ENCODE measurements around the gene CNKSR3. TPM values are rescaled to one million over a fixed set of nuclear protein-coding genes. Genes with fewer than 3 reads are reported as not detected.

The CNKSR3 gene
- total RNA-seq, 2 experiments from 2014 or later = 0.34 to 0.58 TPM

- H3K4me3 Mint-ChIP-seq = no peak overlapping the region
- peaks cover 3% of the 10 kb centered on the region for H3K4me1 Mint-ChIP-seq
- no peak for ATAC-seq
- no peaks in the 10 kb centered on the region for H3K9me3 Mint-ChIP-seq (ENCODE audit: low read depth)
- peaks cover 4% of the 10 kb centered on the region for H3K27me3 Mint-ChIP-seq
- no peaks in the 10 kb centered on the region for H3K36me3 Mint-ChIP-seq (ENCODE audit: low read depth)
- ChIA-PET POLR2A (no interaction called here), CTCF (no interaction called here)
- DNase-seq = no peak
- no peak overlapping the region for H3K27ac Mint-ChIP-seq
- intact Hi-C loops (cut with DNase I, micrococcal nuclease) = no loop called here
Observed at GRCh38 chr6:154440022-154440421, 70.5 kb downstream of the CNKSR3 start.

GRCh38 chr6:154438882-154439415 is 71.5 kb downstream of the CNKSR3 start:
- POLR2A ChIA-PET = no interaction called here
- intact Hi-C loops (cut with DNase I, micrococcal nuclease) = no loop called here
- no peak for ATAC-seq

GRCh38 chr6:154435400-154435945 is 75.0 kb downstream of the CNKSR3 start:
- ChIA-PET CTCF (no interaction called here), POLR2A (no interaction called here)
- no peaks in the 10 kb centered on the region for H3K36me3 Mint-ChIP-seq (ENCODE audit: low read depth)
- DNase-seq = no peak
- ATAC-seq = no peak
- peaks cover 5% of the 10 kb centered on the region for H3K9me3 Mint-ChIP-seq (ENCODE audit: low read depth)
- H3K4me3 Mint-ChIP-seq = no peak overlapping the region
- peaks cover 2% of the 10 kb centered on the region for H3K27me3 Mint-ChIP-seq
- H3K27ac Mint-ChIP-seq = no peak overlapping the region
- intact Hi-C loops (cut with DNase I, micrococcal nuclease) = no loop called here
- H3K4me1 Mint-ChIP-seq = no peaks in the 10 kb centered on the region

More at GRCh38 chr6:154438882-154439415, 71.5 kb downstream of the CNKSR3 start:
- Mint-ChIP-seq H3K27ac (no peak overlapping the region), H3K4me1 (peaks cover 3% of the 10 kb centered on the region), H3K9me3 (ENCODE audit: low read depth) (no peaks in the 10 kb centered on the region), H3K27me3 (peaks cover 4% of the 10 kb centered on the region), H3K36me3 (ENCODE audit: low read depth) (no peaks in the 10 kb centered on the region), H3K4me3 (no peak overlapping the region)
- CTCF ChIA-PET = no interaction called here
- no peak for DNase-seq

DNA sequence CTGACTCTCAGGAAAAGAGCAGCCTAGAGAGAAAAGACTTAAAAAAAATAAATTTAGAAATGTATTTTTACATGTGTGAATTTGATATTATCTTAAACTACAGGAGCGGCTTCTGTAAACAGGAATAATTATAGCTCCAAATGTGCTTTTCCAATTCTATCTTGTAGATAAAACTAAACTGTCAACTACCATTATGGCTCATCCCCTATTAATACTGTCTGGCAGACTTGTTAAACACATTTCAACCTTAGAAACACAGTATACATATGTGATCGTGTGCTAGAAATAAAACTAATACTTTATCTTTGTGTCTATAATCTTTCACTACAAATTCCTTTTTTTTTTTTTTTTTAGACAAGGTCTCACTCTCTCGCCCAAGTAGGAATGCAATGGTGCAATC is 75.8 kb downstream of the CNKSR3 start:
- intact Hi-C loops (cut with DNase I, micrococcal nuclease) = no loop called here
- H3K27ac Mint-ChIP-seq = no peak overlapping the region
- ChIA-PET CTCF (no interaction called here), POLR2A (no interaction called here)
- DNase-seq (no peak), ATAC-seq (no peak)
- no peaks in the 10 kb centered on the region for H3K36me3 Mint-ChIP-seq (ENCODE audit: low read depth)
- no peaks in the 10 kb centered on the region for H3K27me3 Mint-ChIP-seq
- H3K4me3 Mint-ChIP-seq = no peak overlapping the region
- no peaks in the 10 kb centered on the region for H3K4me1 Mint-ChIP-seq
- peaks cover 5% of the 10 kb centered on the region for H3K9me3 Mint-ChIP-seq (ENCODE audit: low read depth)

- ChIA-PET POLR2A (interaction anchor here (0.7 kb wide), 1 partner anchor 545 kb away, joined by 3 read pairs; no protein-coding TSS in a partner anchor), CTCF (no interaction called here)
- Mint-ChIP-seq H3K27me3 (no peaks in the 10 kb centered on the region), H3K9me3 (ENCODE audit: low read depth) (peaks cover 5% of the 10 kb centered on the region), H3K4me1 (no peaks in the 10 kb centered on the region), H3K36me3 (ENCODE audit: low read depth) (no peaks in the 10 kb centered on the region), H3K4me3 (no peak overlapping the region), H3K27ac (no peak overlapping the region)
- ATAC-seq (no peak), DNase-seq (no peak)
- intact Hi-C loops (cut with DNase I, micrococcal nuclease) = no loop called here
Observed at GRCh38 chr6:154433477-154434241, 76.8 kb downstream of the CNKSR3 start.

DNA sequence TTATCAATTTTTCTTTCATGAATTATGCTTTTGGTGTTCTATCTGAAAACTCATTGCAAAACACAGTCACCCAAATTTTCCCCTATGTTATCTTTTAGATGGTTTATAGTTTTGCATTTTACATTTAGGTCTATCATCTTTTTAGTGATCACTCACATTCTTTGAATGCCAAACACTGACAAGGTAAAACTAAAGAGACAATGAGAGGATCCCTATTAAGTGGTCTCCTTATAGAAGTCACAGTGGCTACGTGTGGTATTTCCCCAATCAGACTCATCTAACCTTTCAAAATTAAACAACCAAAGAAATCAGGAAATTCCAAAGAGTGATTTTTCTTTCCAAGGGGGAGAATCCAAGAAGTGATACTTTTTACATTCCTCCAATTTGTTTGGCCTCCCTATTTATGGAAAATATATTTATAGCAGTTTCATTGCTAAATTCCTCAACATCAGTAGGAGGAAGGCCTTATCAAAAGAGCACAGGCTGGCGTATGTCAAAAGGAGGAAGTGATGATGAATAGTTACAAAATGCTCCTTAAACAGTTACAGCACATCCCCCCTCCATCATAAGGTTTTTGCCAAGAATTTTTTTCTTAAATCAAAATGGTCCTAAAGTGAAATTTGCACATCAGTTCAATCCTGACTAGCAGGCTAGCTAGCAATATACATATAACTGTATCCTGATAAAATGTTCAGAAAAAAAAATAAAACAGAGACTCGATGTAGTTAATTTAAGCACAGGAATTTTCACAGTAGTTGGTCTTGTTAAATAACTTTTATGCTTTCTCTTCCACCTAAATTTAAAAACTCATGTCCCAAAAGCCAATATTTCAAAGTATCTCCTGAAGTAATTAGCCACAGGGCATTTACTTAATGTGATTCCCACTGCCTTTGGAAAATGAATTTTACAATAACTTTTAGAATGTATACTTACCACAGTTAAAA is 77.7 kb downstream of the CNKSR3 start:
- no peak for ATAC-seq
- intact Hi-C loops (cut with DNase I, micrococcal nuclease) = no loop called here
- POLR2A ChIA-PET = no interaction called here
- DNase-seq = no peak
- no peaks in the 10 kb centered on the region for H3K36me3 Mint-ChIP-seq (ENCODE audit: low read depth)
- no peaks in the 10 kb centered on the region for H3K4me1 Mint-ChIP-seq
- peaks cover 5% of the 10 kb centered on the region for H3K9me3 Mint-ChIP-seq (ENCODE audit: low read depth)
- H3K27ac Mint-ChIP-seq = no peak overlapping the region
- peaks cover 3% of the 10 kb centered on the region for H3K27me3 Mint-ChIP-seq
- H3K4me3 Mint-ChIP-seq = no peak overlapping the region
- CTCF ChIA-PET = no interaction called here

- H3K27me3 Mint-ChIP-seq = peaks cover 3% of the 10 kb centered on the region
Observed at GRCh38 chr6:154430481-154430919, 80.0 kb downstream of the CNKSR3 start.

DNA sequence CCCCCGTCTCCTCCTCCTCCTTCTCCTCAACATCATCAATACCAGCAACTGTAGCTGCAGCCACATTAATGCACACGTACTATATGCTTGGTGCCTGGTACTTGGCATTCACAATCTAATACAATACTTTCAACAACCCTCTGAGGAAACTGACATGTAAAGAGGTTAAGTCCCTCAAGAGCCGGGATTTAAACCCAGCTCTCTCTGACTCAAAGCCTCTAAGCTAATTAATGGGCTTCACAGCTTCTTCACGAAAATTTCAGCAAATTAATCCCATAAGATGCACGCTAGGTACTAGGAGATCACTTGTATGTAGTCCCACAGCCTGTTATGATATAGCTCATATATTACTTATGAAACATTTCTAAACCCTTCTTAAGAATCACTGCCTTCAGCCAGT is 80.8 kb downstream of the CNKSR3 start:
- Mint-ChIP-seq H3K36me3 (ENCODE audit: low read depth) (no peaks in the 10 kb centered on the region), H3K9me3 (ENCODE audit: low read depth) (peaks cover 5% of the 10 kb centered on the region), H3K27ac (no peak overlapping the region), H3K4me3 (no peak overlapping the region), H3K27me3 (peaks cover 3% of the 10 kb centered on the region), H3K4me1 (no peaks in the 10 kb centered on the region)
- ChIA-PET POLR2A (no interaction called here), CTCF (no interaction called here)
- DNase-seq = no peak
- no peak for ATAC-seq
- intact Hi-C loops (cut with DNase I, micrococcal nuclease) = no loop called here

More at GRCh38 chr6:154430481-154430919, 80.0 kb downstream of the CNKSR3 start:
- H3K36me3 Mint-ChIP-seq (ENCODE audit: low read depth) = no peaks in the 10 kb centered on the region
- H3K4me1 Mint-ChIP-seq = no peaks in the 10 kb centered on the region
- intact Hi-C loops (cut with DNase I, micrococcal nuclease) = no loop called here
- peaks cover 5% of the 10 kb centered on the region for H3K9me3 Mint-ChIP-seq (ENCODE audit: low read depth)
- CTCF ChIA-PET = interaction anchor here (0.6 kb wide), 2 partner anchors 28 to 589 kb away, joined by 3 to 5 read pairs; no protein-coding TSS in a partner anchor
- ATAC-seq (no peak), DNase-seq (no peak)
- POLR2A ChIA-PET = no interaction called here
- no peak overlapping the region for H3K27ac Mint-ChIP-seq
- no peak overlapping the region for H3K4me3 Mint-ChIP-seq

DNA sequence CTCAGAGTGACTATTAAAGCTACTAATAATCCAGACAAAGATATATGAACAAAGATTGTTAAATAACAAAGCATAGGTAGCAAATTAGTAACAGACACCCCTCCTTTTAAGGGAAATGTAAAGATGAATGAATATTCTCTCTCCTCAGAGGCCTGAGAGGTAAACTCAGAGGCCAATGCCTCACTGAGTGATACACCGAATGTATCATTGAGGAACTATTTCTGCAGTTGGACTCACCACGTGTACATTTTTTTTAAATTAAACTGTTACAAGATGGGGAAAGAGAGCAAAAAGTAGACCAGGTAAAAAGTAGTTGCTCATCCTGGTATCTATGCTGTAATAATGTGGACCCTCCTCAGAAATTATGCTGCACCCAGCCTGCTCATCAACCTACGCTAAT is 81.6 kb downstream of the CNKSR3 start:
- POLR2A ChIA-PET = no interaction called here
- CTCF ChIA-PET = no interaction called here
- H3K36me3 Mint-ChIP-seq (ENCODE audit: low read depth) = no peaks in the 10 kb centered on the region

GRCh38 chr6:154427446-154427845 is 83.0 kb downstream of the CNKSR3 start:
- Mint-ChIP-seq H3K36me3 (ENCODE audit: low read depth) (no peaks in the 10 kb centered on the region), H3K27ac (no peak overlapping the region), H3K4me1 (no peaks in the 10 kb centered on the region), H3K9me3 (ENCODE audit: low read depth) (peaks cover 5% of the 10 kb centered on the region), H3K27me3 (peaks cover 3% of the 10 kb centered on the region), H3K4me3 (no peak overlapping the region)
- ATAC-seq (no peak), DNase-seq (no peak)
- intact Hi-C loops (cut with DNase I, micrococcal nuclease) = no loop called here
- CTCF ChIA-PET = no interaction called here
- POLR2A ChIA-PET = no interaction called here

More for the DNA sequence above, 81.6 kb downstream of the CNKSR3 start:
- intact Hi-C loops (cut with DNase I, micrococcal nuclease) = no loop called here
- Mint-ChIP-seq H3K4me3 (no peak overlapping the region), H3K27me3 (peaks cover 3% of the 10 kb centered on the region), H3K9me3 (ENCODE audit: low read depth) (peaks cover 5% of the 10 kb centered on the region), H3K4me1 (no peaks in the 10 kb centered on the region), H3K27ac (no peak overlapping the region)
- DNase-seq (no peak), ATAC-seq (no peak)

DNA sequence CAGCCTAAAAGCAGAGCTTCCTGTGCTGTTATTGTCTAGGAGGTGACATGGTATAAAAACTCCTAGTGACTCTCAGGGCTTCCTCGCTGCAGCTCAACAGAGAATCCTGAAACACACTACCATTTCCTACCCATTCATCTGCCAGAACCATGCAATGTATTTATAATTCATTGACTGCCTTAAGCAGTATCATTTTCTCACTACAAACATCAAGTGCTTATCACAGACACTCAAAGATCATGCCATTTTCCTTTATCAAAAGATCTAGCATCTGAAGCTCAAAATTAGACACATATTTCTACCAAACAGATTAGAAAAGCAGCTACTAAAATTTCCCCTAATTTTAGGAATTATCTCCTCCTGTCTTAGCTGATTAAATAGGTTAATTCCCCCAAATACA is 83.5 kb downstream of the CNKSR3 start:
- POLR2A ChIA-PET = no interaction called here

More for the DNA sequence above, 83.5 kb downstream of the CNKSR3 start:
- DNase-seq (no peak), ATAC-seq (no peak)
- H3K27ac Mint-ChIP-seq = no peak overlapping the region
- H3K4me1 Mint-ChIP-seq = no peaks in the 10 kb centered on the region
- no peaks in the 10 kb centered on the region for H3K36me3 Mint-ChIP-seq (ENCODE audit: low read depth)
- H3K4me3 Mint-ChIP-seq = no peak overlapping the region
- H3K9me3 Mint-ChIP-seq (ENCODE audit: low read depth) = peaks cover 4% of the 10 kb centered on the region
- peaks cover 3% of the 10 kb centered on the region for H3K27me3 Mint-ChIP-seq
- intact Hi-C loops (cut with DNase I, micrococcal nuclease) = no loop called here
- CTCF ChIA-PET = no interaction called here
